Activated CD8-positive, alpha-beta T cell treated with anti-CD3 and anti-CD28 coated beads for 36 hours (primary cell): ENCODE results near the gene CAPN12. TPM values are rescaled to one million over a fixed set of nuclear protein-coding genes. Genes with fewer than 3 reads are reported as not detected.
A peak's percentile ranks its signal among the peaks of the same experiment; 100 is the strongest.
"Not testable (repeated sequence)": the region's sequence is repeated elsewhere in the genome, so short reads cannot be mapped to it uniquely, and the experiment has no call there.

Source experiments
- ATAC-seq: fragments of 200-7000 bp; cut with Tn5 transposase; one replicate; pipeline ENCODE4 v1.10.0; 2021; ENCODE audit warnings: mild to moderate bottlenecking, moderate library complexity
- CTCF ChIA-PET: fragments of 350-600 bp; sonication (Branson Sonifier 250); formaldehyde crosslinking; loops from one replicate; lab custom pipeline; 2021; ENCODE audit warnings: antibody characterized with exemption; lab: Charles Lee
- POLR2A ChIA-PET: fragments of 350-600 bp; sonication (Branson Sonifier 250); formaldehyde crosslinking; loops from one replicate; lab custom pipeline; 2021; ENCODE audit warnings: antibody characterized with exemption; lab: Charles Lee
- DNase-seq: peaks from one replicate; pipeline ENCODE4 v3.0.0-alpha.2; 2020
- H3K27ac Mint-ChIP-seq: one replicate; pipeline ENCODE4 v1.8.0; 2021; ENCODE audit warnings: mild to moderate bottlenecking, mixed read lengths
- H3K27me3 Mint-ChIP-seq: one replicate; pipeline ENCODE4 v1.8.0; 2021; ENCODE audit warnings: mixed read lengths
- H3K36me3 Mint-ChIP-seq: one replicate; pipeline ENCODE4 v1.8.0; 2021; ENCODE audit warnings: low read depth, mixed read lengths
- H3K4me1 Mint-ChIP-seq: one replicate; pipeline ENCODE4 v1.8.0; 2021; ENCODE audit warnings: low read depth, mixed read lengths
- H3K4me3 Mint-ChIP-seq: one replicate; pipeline ENCODE4 v1.8.0; 2021; ENCODE audit warnings: mild to moderate bottlenecking, moderate library complexity, mixed read lengths
- H3K9me3 Mint-ChIP-seq: one replicate; pipeline ENCODE4 v1.8.0; 2021; ENCODE audit warnings: mixed read lengths
- CTCF ChIP-seq: fragments of 200-600 bp; IDR thresholded peaks from one replicate; pipeline ENCODE4 v1.8.0; 2022; ENCODE audit warnings: antibody characterized with exemption, mild to moderate bottlenecking
- intact Hi-C: fragments of 100-400 bp; cut with micrococcal nuclease; formaldehyde crosslinking; loops from one replicate; pipeline ENCODE4 v1.10.0; 2022
- total RNA-seq, 2 experiments: library from RNA; stranded (reverse); gene quantifications; one replicate each; pipeline ENCODE4 v1.2.3, GENCODE V29; 2021

Gene CAPN12
- 10 to 100 TPM; 19.6 to 22.7 TPM for total RNA-seq

- ChIA-PET POLR2A (interaction anchor here (0.8 kb wide), 1 partner anchor 10 kb away, joined by 3 read pairs; no protein-coding TSS in a partner anchor), CTCF (interaction anchor here (0.9 to 1.5 kb wide), 2 partner anchors 14 to 25 kb away, joined by 3 to 5 read pairs; no protein-coding TSS in a partner anchor)
- no peaks in the 10 kb centered on the region for H3K36me3 Mint-ChIP-seq
- TF ChIP-seq CTCF: no peak
- H3K27me3 Mint-ChIP-seq: no peaks in the 10 kb centered on the region
- no peak within 1 kb of the TSS for H3K4me3 Mint-ChIP-seq
- intact Hi-C loops: no loop called here
- DNase-seq: no peak
- peaks cover 7% of the 10 kb centered on the region for H3K4me1 Mint-ChIP-seq
- no peak for ATAC-seq
- no peaks in the 10 kb centered on the region for H3K9me3 Mint-ChIP-seq
- H3K27ac Mint-ChIP-seq: no peak within 1 kb of the TSS
Measured at GRCh38 chr19:38744298-38744681, at the start of gene CAPN12. Gene CAPN12, minus strand, starts transcription at chr19:38744474. Its CDS starts 309 bp downstream, at chr19:38744165.

GRCh38 chr19:38793671-38794070, 49.4 kb upstream of the CAPN12 start:
- intact Hi-C loops: no loop called here
- Mint-ChIP-seq H3K4me1 (peaks cover 5% of the 10 kb centered on the region), H3K4me3 (no peak overlapping the region), H3K9me3 (no peaks in the 10 kb centered on the region), H3K27me3 (peaks cover 2% of the 10 kb centered on the region), H3K36me3 (no peaks in the 10 kb centered on the region), H3K27ac (no peak overlapping the region)
- ATAC-seq: no peak
- ChIA-PET CTCF (interaction anchor here (0.6 to 1.5 kb wide), 2 partner anchors 24 to 94 kb away, joined by 3 to 4 read pairs; no protein-coding TSS in a partner anchor), POLR2A (no interaction called here)
- no peak for TF ChIP-seq CTCF
- DNase-seq: no peak

- Mint-ChIP-seq H3K4me3 (peak overlapping the region; percentile 30), H3K4me1 (peaks cover 5% of the 10 kb centered on the region), H3K27ac (no peak overlapping the region), H3K9me3 (no peaks in the 10 kb centered on the region), H3K27me3 (peaks cover 2% of the 10 kb centered on the region), H3K36me3 (no peaks in the 10 kb centered on the region)
- POLR2A ChIA-PET: interaction anchor here (1.0 kb wide), 1 partner anchor 52 kb away, joined by 4 read pairs; no protein-coding TSS in a partner anchor
- TF ChIP-seq CTCF: no peak
- CTCF ChIA-PET: interaction anchor here (1.0 kb wide), 1 partner anchor 8 kb away, joined by 3 read pairs; no protein-coding TSS in a partner anchor
- no peak for DNase-seq
- intact Hi-C loops: no loop called here
- no peak for ATAC-seq
Measured at GRCh38 chr19:38793177-38793576, 48.9 kb upstream of the CAPN12 start.

- Mint-ChIP-seq H3K4me3 (peak overlapping the region; percentile 33), H3K4me1 (peaks cover 5% of the 10 kb centered on the region), H3K27me3 (peaks cover 2% of the 10 kb centered on the region), H3K9me3 (no peaks in the 10 kb centered on the region), H3K36me3 (no peaks in the 10 kb centered on the region), H3K27ac (no peak overlapping the region)
- ChIA-PET POLR2A (interaction anchor here (1.0 kb wide), 1 partner anchor 52 kb away, joined by 4 read pairs; no protein-coding TSS in a partner anchor), CTCF (interaction anchor here (1.0 kb wide), 1 partner anchor 9 kb away, joined by 3 read pairs; no protein-coding TSS in a partner anchor)
- ATAC-seq (peak; percentile 55), DNase-seq (peak; percentile 68)
- intact Hi-C loops: no loop called here
- TF ChIP-seq CTCF: peak; percentile 57
Measured at GRCh38 chr19:38792250-38793111, 48.2 kb upstream of the CAPN12 start.

- H3K36me3 Mint-ChIP-seq, POLR2A ChIA-PET: not testable (repeated sequence)
Measured at GRCh38 chr19:38791451-38792064, 47.3 kb upstream of the CAPN12 start.

GRCh38 chr19:38790507-38791403, 46.5 kb upstream of the CAPN12 start:
- H3K36me3 Mint-ChIP-seq, H3K4me1 Mint-ChIP-seq, H3K27me3 Mint-ChIP-seq, H3K9me3 Mint-ChIP-seq, DNase-seq, intact Hi-C loops, CTCF ChIA-PET, H3K27ac Mint-ChIP-seq, H3K4me3 Mint-ChIP-seq, POLR2A ChIA-PET, ATAC-seq: not testable (repeated sequence)

More at GRCh38 chr19:38791451-38792064, 47.3 kb upstream of the CAPN12 start:
- intact Hi-C loops, H3K27ac Mint-ChIP-seq, DNase-seq, CTCF ChIA-PET, H3K4me3 Mint-ChIP-seq, H3K4me1 Mint-ChIP-seq, H3K27me3 Mint-ChIP-seq, H3K9me3 Mint-ChIP-seq: not testable (repeated sequence)
- peak; percentile 93 for ATAC-seq
